ENCODE data around the gene TRPV2. TPM values are rescaled to one million over a fixed set of nuclear protein-coding genes. Genes with fewer than 3 reads are reported as not detected.

The TRPV2 gene
- total and polyA plus RNA-seq, 10 of the 15 experiments (the other 5 are each of a cell fraction or from before 2014, with no cell fraction given): 8.9 to 94.4 (median 54.1) TPM

GRCh38 chr17:16407911-16408588, 7.3 kb upstream of the TRPV2 start (continued):
- TF ChIP-seq, protein P1, sequence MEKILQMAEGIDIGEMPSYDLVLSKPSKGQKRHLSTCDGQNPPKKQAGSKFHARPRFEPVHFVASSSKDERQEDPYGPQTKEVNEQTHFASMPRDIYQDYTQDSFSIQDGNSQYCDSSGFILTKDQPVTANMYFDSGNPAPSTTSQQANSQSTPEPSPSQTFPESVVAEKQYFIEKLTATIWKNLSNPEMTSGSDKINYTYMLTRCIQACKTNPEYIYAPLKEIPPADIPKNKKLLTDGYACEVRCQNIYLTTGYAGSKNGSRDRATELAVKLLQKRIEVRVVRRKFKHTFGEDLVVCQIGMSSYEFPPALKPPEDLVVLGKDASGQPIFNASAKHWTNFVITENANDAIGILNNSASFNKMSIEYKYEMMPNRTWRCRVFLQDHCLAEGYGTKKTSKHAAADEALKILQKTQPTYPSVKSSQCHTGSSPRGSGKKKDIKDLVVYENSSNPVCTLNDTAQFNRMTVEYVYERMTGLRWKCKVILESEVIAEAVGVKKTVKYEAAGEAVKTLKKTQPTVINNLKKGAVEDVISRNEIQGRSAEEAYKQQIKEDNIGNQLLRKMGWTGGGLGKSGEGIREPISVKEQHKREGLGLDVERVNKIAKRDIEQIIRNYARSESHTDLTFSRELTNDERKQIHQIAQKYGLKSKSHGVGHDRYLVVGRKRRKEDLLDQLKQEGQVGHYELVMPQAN (conservative IDR thresholded peaks at IDR 0.05): 0 out of 2 replicates have a peak, but pooled peaks have one; percentile 13
- no peak for TF ChIP-seq TCF7 (IDR thresholded peaks at IDR 0.05; ENCODE audit: borderline replicate concordance)
- no peak for TF ChIP-seq ZNF274 (IDR thresholded peaks at IDR 0.05; ENCODE audit: insufficient read depth, insufficient read length)
- TF ChIP-seq, protein P2, sequence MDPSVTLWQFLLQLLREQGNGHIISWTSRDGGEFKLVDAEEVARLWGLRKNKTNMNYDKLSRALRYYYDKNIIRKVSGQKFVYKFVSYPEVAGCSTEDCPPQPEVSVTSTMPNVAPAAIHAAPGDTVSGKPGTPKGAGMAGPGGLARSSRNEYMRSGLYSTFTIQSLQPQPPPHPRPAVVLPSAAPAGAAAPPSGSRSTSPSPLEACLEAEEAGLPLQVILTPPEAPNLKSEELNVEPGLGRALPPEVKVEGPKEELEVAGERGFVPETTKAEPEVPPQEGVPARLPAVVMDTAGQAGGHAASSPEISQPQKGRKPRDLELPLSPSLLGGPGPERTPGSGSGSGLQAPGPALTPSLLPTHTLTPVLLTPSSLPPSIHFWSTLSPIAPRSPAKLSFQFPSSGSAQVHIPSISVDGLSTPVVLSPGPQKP (IDR thresholded peaks at IDR 0.05; ENCODE audit: low read depth, low read length): no peak
- TF ChIP-seq CEBPZ (IDR thresholded peaks at IDR 0.05; ENCODE audit: low read depth, low read length): no peak
- TF ChIP-seq CUX1 (IDR thresholded peaks at IDR 0.05; ENCODE audit: insufficient replicate concordance, low read depth, low read length): peak; percentile 96
- TF ChIP-seq CBX3 (IDR thresholded peaks at IDR 0.05; ENCODE audit: borderline replicate concordance, low read depth): no peak
- TF ChIP-seq PRDM15 (CRISPR knock-in tag; IDR thresholded peaks at IDR 0.05): no peak
- TF ChIP-seq TARDBP (IDR thresholded peaks at IDR 0.05; ENCODE audit: borderline replicate concordance): no peak
- TF ChIP-seq SMC3 (IDR thresholded peaks at IDR 0.05; ENCODE audit: borderline replicate concordance, low read length): no peak; the same call in 1 of the 2 replicates
- TF ChIP-seq MEF2A (IDR thresholded peaks at IDR 0.05; ENCODE audit: insufficient read depth, low read depth, low read length): no peak
- TF ChIP-seq HCFC1 (IDR thresholded peaks at IDR 0.05; ENCODE audit: low read length): no peak

All from GM12878 (cell line).